ENCODE results near the gene AHRR. TPM values are rescaled to one million over a fixed set of nuclear protein-coding genes. Genes with fewer than 3 reads are reported as not detected.

AHRR gene
- total RNA-seq, 1 experiment from 2014 or later = 1.9 TPM

GRCh38 chr5:344668-345067 lies 23.2 kb downstream of the AHRR start:
- Histone ChIP-seq H3K4me2 (ENCODE audit: low read length) (no peak overlapping the region), H3K4me3 (ENCODE audit: low read length) (no peak overlapping the region), H3K36me3 (ENCODE audit: low read depth, low read length) (no peaks in the 10 kb centered on the region), H3K79me2 (ENCODE audit: low read length) (no peaks in the 10 kb centered on the region), H3K4me1 (ENCODE audit: insufficient read depth, low read length) (no peaks in the 10 kb centered on the region), H3K27ac (ENCODE audit: low read length) (no peak overlapping the region), H3K9ac (ENCODE audit: low read length) (no peak overlapping the region), H2AFZ (ENCODE audit: low read length) (no peak overlapping the region), H3K9me2 (replicated peaks; ENCODE audit: low read length) (no peaks in the 10 kb centered on the region), H3K9me3 (ENCODE audit: low read length) (no peaks in the 10 kb centered on the region), H3F3A (ENCODE audit: low read length, unreplicated experiment) (no peaks in the 10 kb centered on the region), H4K20me1 (ENCODE audit: low read length) (no peaks in the 10 kb centered on the region), H3K27me3 (ENCODE audit: low read length) (no peaks in the 10 kb centered on the region)
- POLR2A ChIA-PET (ENCODE audit: unreplicated experiment) = no interaction called here
- no TSS peak for BruUV-seq (replicated peaks)
- intact Hi-C loops (cut with micrococcal nuclease) = no loop called here
- no peak for ATAC-seq
- no peak for DNase-seq
- CTCF ChIA-PET = interaction anchor here (0.6 kb wide), 1 partner anchor 102 kb away, joined by 3 read pairs; no protein-coding TSS in a partner anchor
- TF ChIP-seq CTCF (conservative IDR thresholded peaks at IDR 0.05; ENCODE audit: low read depth, low read length) (no peak), EZH2phosphoT487 (IDR thresholded peaks at IDR 0.05; ENCODE audit: borderline replicate concordance, low read length) (no peak), EZH2 (IDR thresholded peaks at IDR 0.05; ENCODE audit: low read length, unreplicated experiment) (no peak)

GRCh38 chr5:345404-346195 lies 24.1 kb downstream of the AHRR start:
- CTCF ChIA-PET = no interaction called here
- no peaks in the 10 kb centered on the region for H3K79me2 ChIP-seq (ENCODE audit: low read length)
- intact Hi-C loops (cut with micrococcal nuclease) = no loop called here
- BruUV-seq (replicated peaks) = no TSS peak
- H3K27ac ChIP-seq (ENCODE audit: low read length) = no peak overlapping the region
- no peak overlapping the region for H3K9ac ChIP-seq (ENCODE audit: low read length)
- no peak for ATAC-seq
- no peak overlapping the region for H3K4me3 ChIP-seq (ENCODE audit: low read length)
- no peaks in the 10 kb centered on the region for H3K9me3 ChIP-seq (ENCODE audit: low read length)
- no peaks in the 10 kb centered on the region for H3F3A ChIP-seq (ENCODE audit: low read length, unreplicated experiment)
- no peaks in the 10 kb centered on the region for H3K9me2 ChIP-seq (replicated peaks; ENCODE audit: low read length)
- no peak for DNase-seq
- H3K4me2 ChIP-seq (ENCODE audit: low read length) = no peak overlapping the region
- H3K36me3 ChIP-seq (ENCODE audit: low read depth, low read length) = no peaks in the 10 kb centered on the region
- H3K4me1 ChIP-seq (ENCODE audit: insufficient read depth, low read length) = no peaks in the 10 kb centered on the region
- no peak overlapping the region for H2AFZ ChIP-seq (ENCODE audit: low read length)
- H4K20me1 ChIP-seq (ENCODE audit: low read length) = no peaks in the 10 kb centered on the region
- POLR2A ChIA-PET (ENCODE audit: unreplicated experiment) = no interaction called here
- H3K27me3 ChIP-seq (ENCODE audit: low read length) = no peaks in the 10 kb centered on the region
- TF ChIP-seq EZH2 (IDR thresholded peaks at IDR 0.05; ENCODE audit: low read length, unreplicated experiment) = no peak
- no peak for TF ChIP-seq EZH2phosphoT487 (IDR thresholded peaks at IDR 0.05; ENCODE audit: borderline replicate concordance, low read length)
- no peak for TF ChIP-seq CTCF (conservative IDR thresholded peaks at IDR 0.05; ENCODE audit: low read depth, low read length)

- H2AFZ ChIP-seq (ENCODE audit: low read length) = no peak overlapping the region
- H3K4me3 ChIP-seq (ENCODE audit: low read length) = no peak overlapping the region
- POLR2A ChIA-PET (ENCODE audit: unreplicated experiment) = no interaction called here
- no peaks in the 10 kb centered on the region for H3K27me3 ChIP-seq (ENCODE audit: low read length)
- ATAC-seq (no peak), DNase-seq (no peak)
- H3K4me1 ChIP-seq (ENCODE audit: insufficient read depth, low read length) = no peaks in the 10 kb centered on the region
- no TSS peak for BruUV-seq (replicated peaks)
- no peaks in the 10 kb centered on the region for H3F3A ChIP-seq (ENCODE audit: low read length, unreplicated experiment)
- no peak overlapping the region for H3K9ac ChIP-seq (ENCODE audit: low read length)
- H3K9me2 ChIP-seq (replicated peaks; ENCODE audit: low read length) = no peaks in the 10 kb centered on the region
- CTCF ChIA-PET = no interaction called here
- no peaks in the 10 kb centered on the region for H3K36me3 ChIP-seq (ENCODE audit: low read depth, low read length)
- no peaks in the 10 kb centered on the region for H4K20me1 ChIP-seq (ENCODE audit: low read length)
- H3K27ac ChIP-seq (ENCODE audit: low read length) = no peak overlapping the region
- no peak for TF ChIP-seq EZH2phosphoT487 (IDR thresholded peaks at IDR 0.05; ENCODE audit: borderline replicate concordance, low read length)
- H3K79me2 ChIP-seq (ENCODE audit: low read length) = no peaks in the 10 kb centered on the region
- H3K4me2 ChIP-seq (ENCODE audit: low read length) = no peak overlapping the region
- intact Hi-C loops (cut with micrococcal nuclease) = no loop called here
- no peaks in the 10 kb centered on the region for H3K9me3 ChIP-seq (ENCODE audit: low read length)
These were observed 24.9 kb downstream of the AHRR start for GRCh38 chr5:346229-346935.
